Kidney capillary endothelial cell (primary cell): ENCODE measurements around the gene DNMT3A.

Experiments
- DNase-seq: peaks from one replicate; pipeline ENCODE4 v3.0.0-alpha.2; 2018; ENCODE audit warnings: low spot score

Gene DNMT3A

GRCh38 chr2:25257032-25257552, 84.6 kb downstream of the DNMT3A start:
- DNase-seq: no peak

GRCh38 chr2:25256488-25256875, 85.2 kb downstream of the DNMT3A start:
- no peak for DNase-seq

DNA sequence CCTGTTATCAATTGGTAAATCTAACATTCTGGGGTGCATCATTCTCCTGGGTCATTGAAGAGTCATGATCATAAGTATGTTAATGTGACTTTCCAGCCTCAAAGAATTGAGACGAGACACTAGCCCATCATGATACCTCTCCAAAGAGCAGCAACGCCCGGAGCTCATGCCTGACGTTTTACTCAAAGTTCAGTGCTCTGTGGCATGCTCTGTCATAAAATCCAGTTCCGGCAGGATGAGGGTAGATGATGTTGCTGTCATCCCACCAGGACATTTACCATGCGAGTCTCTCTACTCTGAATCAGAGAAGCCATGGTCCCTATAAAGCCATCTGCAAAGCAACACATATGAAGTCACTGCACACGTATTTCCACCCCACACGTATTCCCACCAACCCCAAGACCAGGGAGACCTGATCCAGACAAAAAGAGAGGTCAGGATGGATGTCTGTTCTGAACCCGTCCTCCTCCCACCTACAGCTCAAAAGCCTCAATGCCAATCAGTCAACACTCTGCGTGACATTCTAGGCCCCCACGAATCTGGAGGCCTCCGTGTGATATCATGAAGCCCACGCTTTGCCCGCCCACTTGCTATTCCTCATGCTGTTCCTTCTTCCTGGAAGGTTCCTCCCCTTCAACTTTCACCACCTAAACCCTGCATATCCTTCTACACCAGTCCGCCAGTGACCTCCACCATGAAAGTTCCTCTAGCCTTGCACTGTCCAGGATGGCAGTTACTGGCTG, 85.8 kb downstream of the DNMT3A start:
- DNase-seq: no peak

DNA sequence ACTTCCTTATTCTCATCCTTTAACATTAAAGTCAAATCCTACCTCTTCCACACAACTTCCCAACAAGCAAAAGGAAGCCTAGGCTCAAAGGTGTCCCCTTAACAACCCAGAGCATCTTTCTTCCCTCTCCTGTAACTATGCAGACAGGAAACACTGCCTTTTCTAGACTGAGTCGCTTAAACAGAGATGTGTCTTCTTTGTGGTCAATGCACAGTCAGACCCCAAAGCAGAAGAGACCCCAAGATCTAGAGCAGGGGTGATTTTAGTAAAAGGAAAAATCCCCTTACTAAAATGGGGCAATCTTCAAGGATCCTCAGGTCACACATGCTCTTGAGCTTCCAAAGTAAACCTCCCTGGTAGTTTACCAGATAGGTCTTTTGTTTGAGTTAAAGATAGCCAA, 86.8 kb downstream of the DNMT3A start:
- no peak for DNase-seq

- DNase-seq: no peak
Measured at GRCh38 chr2:25253153-25253626, 88.5 kb downstream of the DNMT3A start.

DNA sequence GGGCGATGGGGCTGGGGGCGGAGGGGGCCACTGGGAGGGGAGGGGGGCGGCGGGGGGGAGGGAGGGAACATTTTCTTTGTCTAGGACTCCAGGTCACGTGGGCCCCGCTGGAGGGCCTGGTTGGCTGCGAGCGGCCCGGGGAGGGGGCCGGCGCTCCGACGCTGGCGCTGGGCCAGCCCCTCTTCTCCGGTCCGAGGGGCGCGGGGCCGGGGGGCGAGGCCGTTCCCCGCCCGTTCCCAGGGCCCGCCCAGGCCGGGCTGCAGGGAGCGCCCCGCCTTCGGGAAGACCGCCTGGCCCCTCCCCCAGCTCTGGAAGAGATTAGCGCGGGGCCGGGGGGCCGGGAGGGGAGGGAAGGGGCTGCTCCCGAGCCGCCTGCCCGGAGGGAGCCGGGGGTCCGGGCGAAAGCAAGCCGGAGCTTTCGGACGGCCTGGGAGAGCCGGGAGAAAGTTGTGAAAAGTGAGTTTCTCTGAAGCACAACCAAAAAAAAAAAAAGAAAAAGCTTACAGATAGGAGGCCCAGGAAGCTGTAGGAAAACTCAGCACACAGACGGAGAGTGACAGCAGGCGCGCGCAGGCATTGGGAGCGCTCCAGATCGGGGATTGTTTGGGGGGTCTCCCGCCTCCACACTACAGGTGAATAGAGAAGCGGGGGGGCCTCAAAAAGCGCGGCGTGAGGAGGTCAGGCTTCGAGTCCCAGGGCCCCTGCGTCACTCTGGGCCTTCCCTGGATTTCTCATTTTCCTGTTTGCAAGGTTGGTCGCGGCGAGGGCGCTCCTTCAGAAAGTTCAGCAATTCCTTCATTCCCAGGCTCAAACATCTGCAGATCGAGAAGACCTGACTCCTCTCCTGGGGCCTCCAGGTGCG, 89.2 kb downstream of the DNMT3A start:
- no peak for DNase-seq

DNA sequence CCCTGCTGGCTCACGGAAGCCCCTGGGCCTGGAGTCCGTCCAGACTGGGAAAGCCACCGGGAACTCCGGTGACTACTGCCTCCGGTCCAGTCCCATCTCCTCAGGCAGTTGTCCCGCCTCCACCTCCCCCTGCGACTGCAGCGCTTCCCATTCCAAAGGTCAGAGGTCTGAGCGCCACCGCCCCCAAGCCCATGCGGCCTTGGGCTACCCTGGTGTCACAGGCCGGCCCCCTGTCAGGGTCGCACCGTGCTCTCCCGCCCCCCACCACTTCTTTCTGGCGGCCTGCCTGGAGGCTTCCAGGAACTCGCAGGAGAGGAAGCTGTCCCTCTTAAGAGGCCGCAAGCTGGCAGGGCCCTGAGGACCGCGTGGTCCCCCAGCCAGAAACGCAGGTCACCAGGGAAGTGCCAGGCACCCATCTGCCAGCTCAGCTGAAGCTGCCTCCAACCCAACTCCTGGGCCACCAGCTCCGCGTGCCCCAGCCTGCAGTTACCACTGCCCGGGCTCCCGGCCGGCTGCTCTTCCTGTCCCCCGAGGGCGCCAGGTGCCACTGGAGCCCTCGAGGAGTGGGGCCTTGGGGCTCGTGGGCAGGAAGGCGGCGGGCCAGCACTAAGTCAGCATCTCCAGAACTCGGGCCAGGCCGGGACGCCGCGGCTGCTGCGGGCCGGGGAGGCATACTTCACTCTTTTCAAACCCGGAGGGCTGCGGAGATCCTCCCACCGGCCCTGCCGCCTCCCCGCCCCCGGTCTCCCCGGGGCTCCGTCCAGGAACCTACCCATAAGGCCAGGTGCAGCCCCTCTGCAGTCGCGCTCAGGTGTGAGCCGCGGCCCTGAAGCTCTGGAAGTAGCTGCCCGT, 90.1 kb downstream of the DNMT3A start:
- peak; percentile 62 for DNase-seq

DNA sequence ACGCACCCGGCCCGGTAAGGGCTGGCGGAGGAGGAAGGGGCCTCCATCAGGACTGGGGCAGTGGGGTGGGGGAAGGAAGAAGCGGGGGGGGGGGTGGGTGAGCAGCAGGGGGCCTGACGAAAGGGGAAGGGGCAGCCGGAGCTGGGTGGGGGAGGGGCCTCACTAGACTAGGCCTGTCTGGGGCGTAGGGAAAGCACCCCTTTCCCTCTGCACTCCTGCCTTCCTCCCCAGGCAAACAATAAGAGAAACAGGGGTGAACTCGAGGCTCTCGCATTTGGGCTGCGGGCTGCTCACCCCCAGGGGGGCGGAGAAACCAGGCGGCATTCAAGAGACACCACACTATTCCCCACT, 90.7 kb downstream of the DNMT3A start:
- no peak for DNase-seq

DNA sequence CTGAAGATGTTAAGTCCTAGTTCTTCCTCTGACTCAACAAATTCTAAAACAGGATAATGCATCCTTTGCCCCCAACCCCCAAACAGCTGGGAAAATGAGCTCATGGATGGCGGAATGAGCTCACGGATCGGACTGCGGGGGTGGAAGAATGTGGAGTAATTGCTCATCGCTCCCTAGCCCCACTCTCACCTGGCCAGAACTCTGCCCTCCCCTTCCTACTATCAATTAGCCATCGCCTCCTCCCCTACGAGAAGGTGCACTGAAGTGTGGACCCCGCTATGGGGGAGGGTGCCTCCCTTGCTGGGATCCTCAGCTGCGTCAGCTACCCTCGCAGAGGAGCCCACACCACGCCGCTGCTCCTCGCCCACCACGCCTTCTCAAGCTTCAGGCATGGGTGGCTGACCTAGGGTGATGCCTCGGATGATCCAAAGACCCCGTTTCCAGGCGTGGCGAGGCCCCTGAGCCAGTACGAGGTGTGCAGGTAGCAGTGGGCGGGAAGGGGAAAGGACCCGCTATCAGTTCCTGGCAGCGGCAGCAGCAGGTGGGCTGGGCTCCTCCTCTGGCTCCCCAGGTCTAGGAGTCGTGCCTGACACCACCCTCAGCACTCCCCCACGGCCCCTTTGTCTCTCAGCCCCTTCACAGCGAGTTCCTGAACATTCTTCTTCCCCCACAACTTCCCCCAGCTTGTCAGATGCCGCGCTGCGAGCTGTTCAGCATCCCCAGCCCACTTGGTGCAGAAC, 91.2 kb downstream of the DNMT3A start:
- peak; percentile 57 for DNase-seq

- DNase-seq: no peak
Measured at GRCh38 chr2:25249785-25250184, 91.9 kb downstream of the DNMT3A start.

- no peak for DNase-seq
Measured at GRCh38 chr2:25247792-25248512, 93.8 kb downstream of the DNMT3A start.

DNA sequence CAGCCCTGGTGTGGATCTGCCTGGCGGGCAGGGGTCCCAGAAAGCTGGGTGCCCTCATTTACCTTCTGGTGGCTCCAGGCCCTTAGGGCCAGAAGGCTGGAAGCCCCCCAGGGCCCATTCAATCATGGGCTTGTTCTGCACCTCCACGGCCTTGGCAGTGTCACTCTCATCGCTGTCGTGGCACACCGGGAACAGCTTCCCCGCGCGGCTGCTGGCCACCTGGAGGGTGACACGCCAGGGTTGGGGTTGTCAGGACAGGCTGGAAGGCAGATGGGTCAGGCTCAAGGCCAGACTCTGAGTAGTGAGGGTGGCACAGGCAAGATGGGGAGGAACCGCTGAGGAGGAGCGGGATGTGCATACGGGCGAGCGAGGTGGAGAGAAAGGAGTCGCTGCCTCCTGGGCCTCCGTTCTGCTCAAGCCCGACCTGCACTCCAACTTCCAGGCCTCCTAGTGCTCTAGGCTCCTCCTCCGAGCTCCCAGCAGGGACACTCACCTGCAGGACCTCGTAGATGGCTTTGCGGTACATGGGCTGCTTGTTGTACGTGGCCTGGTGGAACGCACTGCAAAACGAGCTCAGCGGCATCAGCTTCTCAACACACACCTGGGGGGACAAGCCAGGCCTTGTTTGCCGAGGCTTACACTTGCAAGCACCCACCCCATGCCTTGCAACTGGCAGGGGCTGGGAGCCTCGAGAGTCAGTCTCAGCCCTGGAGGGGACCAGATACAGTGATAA, 95.0 kb downstream of the DNMT3A start:
- no peak for DNase-seq

- no peak for DNase-seq
Measured at GRCh38 chr2:25246001-25246400, 95.7 kb downstream of the DNMT3A start.

DNA sequence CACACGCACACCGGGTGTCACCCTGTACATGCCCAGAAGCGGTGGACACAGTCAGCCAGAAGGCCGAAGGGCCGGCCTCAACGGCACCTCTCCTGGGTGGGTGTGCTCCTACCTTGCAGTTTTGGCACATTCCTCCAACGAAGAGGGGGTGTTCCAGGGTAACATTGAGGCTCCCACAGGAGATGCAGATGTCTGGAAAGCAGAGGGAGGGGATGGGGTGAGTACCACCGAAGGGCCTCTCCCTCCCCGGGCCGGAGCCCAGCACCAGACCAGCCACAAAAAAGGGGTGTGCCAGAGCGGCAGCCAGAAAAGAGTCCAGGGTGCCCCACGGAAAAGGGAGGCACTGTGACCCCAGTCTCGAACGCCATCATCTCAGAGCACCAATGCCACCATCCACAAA, 96.6 kb downstream of the DNMT3A start:
- no peak for DNase-seq

DNA sequence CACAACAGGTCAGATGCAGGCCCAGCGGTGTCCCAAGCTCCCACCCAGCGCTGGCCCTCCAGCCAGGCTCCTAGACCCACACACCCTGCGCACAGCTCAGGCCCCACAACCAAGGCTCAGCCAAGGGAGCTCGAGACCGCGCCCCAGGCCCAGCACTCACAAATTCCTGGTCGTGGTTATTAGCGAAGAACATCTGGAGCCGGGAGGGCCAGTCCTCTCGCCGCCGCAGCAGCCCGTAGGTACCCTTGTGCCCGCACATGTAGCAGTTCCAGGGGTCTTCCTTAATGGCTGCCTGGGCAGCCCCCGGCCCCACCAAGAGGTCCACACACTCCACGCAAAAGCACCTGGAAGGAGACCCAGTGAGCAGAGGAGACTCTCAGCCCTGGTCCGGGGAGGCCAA, 97.7 kb downstream of the DNMT3A start:
- no peak for DNase-seq

- no peak for DNase-seq
Measured at GRCh38 chr2:25241452-25241851, 100.3 kb downstream of the DNMT3A start.

DNA sequence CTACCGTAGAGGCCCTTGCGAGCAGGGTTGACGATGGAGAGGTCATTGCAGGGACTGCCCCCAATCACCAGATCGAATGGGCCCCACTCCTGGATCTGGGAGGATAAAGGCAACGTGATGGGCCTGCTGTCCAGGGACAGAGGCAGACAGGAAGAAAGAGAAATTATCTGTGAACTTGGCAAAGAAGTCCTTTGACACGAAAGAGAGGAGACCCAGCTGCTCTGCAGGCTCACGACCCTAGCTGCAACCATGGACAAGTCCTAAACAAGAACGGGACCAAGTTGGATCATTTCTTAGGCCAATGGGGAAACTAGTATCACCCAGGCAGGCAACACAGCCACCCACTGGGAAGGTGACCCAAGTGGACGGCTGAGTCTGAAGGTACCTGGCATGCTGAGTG, 101.1 kb downstream of the DNMT3A start:
- no peak for DNase-seq

- no peak for DNase-seq
Measured at GRCh38 chr2:25238920-25239319, 102.8 kb downstream of the DNMT3A start.

DNA sequence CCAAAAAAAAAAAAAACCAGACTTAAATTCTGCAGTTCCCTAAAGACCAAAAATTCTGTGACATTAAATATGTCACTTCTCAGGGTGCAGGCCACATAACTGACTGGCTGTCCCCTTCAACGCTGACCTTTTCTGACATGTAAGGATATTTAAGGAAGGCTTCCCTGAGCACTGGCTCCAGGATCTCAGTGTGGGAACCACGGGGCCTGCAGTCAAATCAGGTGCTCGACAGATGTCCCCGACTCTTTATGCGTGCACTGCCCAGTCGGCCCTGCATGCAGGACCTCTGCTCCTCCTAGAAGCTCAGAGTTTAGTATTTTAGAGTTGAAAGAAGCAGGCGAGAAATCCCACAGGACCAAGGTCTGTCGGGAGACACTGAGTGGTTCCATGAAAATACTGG, 104.0 kb downstream of the DNMT3A start:
- no peak for DNase-seq

DNA sequence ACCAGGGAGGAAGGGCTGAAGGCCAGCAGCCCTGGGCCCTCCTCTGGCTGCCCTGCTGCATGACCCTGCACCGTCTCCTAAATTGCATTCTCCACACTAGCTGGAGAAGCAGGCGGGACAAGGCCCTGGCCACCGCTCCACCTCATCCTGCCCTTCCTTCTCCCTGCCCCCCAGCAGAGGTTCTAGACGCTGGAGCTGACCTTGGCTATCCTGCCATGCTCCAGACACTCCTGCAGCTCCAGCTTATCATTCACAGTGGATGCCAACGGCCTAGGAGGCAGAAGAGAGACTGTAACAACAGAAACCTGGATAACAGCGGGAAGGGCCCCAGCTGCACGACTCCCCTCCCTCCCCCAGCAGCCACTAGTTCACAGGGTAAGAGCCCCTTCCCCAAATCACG, 105.0 kb downstream of the DNMT3A start:
- DNase-seq: no peak
